ENCODE results near the gene LRCH4.

DNA sequence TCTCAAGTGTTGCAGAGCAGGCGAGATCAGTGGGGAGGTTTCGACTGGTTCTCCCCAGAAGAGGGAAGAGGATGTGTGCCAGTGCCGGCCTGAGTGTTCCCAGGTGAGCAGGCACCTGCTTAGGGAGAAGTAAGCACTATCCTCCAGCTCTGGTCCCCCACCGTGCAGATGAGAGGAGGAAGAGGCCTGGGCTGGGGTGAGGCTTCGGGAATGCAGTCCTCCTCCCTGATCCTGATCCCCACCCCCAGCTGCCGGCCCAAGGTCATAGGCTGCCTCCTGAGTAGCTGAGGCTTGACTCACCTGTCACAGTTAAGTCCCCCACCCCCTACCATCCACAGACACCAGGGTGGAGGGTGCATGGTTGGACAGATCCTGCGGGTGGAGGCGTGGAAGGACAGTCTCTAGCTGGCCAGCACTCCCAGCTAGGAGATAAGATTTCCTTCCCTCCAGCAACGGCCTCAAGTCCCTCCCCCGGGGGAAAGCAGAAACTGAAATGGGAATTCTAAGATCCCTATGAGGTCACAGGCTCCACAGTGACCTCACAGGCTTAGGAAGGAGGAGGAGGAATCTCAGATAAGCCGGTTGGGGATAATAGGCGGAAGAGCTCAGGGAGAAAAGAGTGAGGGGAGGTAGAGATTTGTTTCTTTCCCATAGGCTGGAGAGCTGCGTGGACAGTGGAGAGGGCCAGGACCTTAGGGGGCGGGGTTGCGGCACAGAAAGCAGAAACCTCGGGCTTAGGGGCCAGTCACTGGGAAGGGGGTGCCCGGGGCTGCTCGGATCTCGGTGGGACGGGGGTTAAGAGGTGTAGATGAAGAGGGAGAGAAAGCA is 1.0 kb downstream of the LRCH4 start:
- TF ChIP-seq POLR2A (IDR thresholded peaks at IDR 0.05) (no peak), POLR2AphosphoS5 (IDR thresholded peaks at IDR 0.05) (no peak), EP300 (IDR thresholded peaks at IDR 0.05) (no peak)
- TF ChIP-seq, protein P1, sequence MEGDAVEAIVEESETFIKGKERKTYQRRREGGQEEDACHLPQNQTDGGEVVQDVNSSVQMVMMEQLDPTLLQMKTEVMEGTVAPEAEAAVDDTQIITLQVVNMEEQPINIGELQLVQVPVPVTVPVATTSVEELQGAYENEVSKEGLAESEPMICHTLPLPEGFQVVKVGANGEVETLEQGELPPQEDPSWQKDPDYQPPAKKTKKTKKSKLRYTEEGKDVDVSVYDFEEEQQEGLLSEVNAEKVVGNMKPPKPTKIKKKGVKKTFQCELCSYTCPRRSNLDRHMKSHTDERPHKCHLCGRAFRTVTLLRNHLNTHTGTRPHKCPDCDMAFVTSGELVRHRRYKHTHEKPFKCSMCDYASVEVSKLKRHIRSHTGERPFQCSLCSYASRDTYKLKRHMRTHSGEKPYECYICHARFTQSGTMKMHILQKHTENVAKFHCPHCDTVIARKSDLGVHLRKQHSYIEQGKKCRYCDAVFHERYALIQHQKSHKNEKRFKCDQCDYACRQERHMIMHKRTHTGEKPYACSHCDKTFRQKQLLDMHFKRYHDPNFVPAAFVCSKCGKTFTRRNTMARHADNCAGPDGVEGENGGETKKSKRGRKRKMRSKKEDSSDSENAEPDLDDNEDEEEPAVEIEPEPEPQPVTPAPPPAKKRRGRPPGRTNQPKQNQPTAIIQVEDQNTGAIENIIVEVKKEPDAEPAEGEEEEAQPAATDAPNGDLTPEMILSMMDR (IDR thresholded peaks at IDR 0.05), result no peak
